ENCODE data around the gene FGF9. TPM values are rescaled to one million over a fixed set of nuclear protein-coding genes. Genes with fewer than 3 reads are reported as not detected.

The FGF9 gene
- total RNA-seq, 1 experiment from 2014 or later, result 1.5 TPM

- ChIA-PET CTCF (no interaction called here), RAD21 (ENCODE audit: low non-redundant PET in 1 of 2, low total read pairs in 2 of 2, uncharacterized antibody in 2 of 2, unreplicated experiment in 2 of 2) (no interaction called here), POLR2A (no interaction called here)
- no peak overlapping the region for H3K27ac ChIP-seq (ENCODE audit: low read depth, low read length)
- no peak overlapping the region for H3K9ac ChIP-seq (ENCODE audit: low read length)
- TF ChIP-seq CBX3 (IDR thresholded peaks at IDR 0.05; ENCODE audit: low read depth) (no peak), ATF3 (IDR thresholded peaks at IDR 0.05) (0 out of 2 replicates have a peak, but pooled peaks have one; percentile 23)
- BruUV-seq (replicated peaks), result no TSS peak
- no peak overlapping the region for H3K4me3 ChIP-seq (replicated peaks in 1 of 2; ENCODE audit: low read depth in 1 of 2, low read length in 2 of 2)
- no peaks in the 10 kb centered on the region for H3K9me2 ChIP-seq (ENCODE audit: insufficient read depth)
- H3K4me1 ChIP-seq (ENCODE audit: control insufficient read depth in 1 of 2, insufficient read depth in 2 of 2, low read length in 2 of 2), result peaks cover 0 to 5% of the 10 kb centered on the region in 2 experiments; a peak in 1 of 4 replicates
- no peaks in the 10 kb centered on the region for H4K20me1 ChIP-seq (ENCODE audit: insufficient read depth)
- no peak overlapping the region for H3K4me2 ChIP-seq (ENCODE audit: low read length)
- no peaks in the 10 kb centered on the region for H3K9me3 ChIP-seq (ENCODE audit: control insufficient read depth in 1 of 2, insufficient read depth in 1 of 2, low read depth in 1 of 2, low read length in 2 of 2)
- intact Hi-C loops (cut with micrococcal nuclease), result no loop called here
- H2AFZ ChIP-seq (ENCODE audit: low read depth, low read length, poor library complexity, severe bottlenecking), result no peak overlapping the region
- peak; percentile 52 for ATAC-seq
- no peaks in the 10 kb centered on the region for H3K36me3 ChIP-seq (ENCODE audit: control insufficient read depth in 1 of 2, insufficient read depth in 2 of 2, low read length in 2 of 2)
- no peak for DNase-seq (ENCODE audit: low read depth, low spot score)
- no peaks in the 10 kb centered on the region for H3K79me2 ChIP-seq (ENCODE audit: insufficient read depth, low read length)
- H3K27me3 ChIP-seq (ENCODE audit: insufficient read depth, low read length), result no peaks in the 10 kb centered on the region; the same call in 1 of the 2 replicates
Measured at GRCh38 chr13:21717817-21718216, 46.9 kb downstream of the FGF9 start.

GRCh38 chr13:21719463-21719862 lies 48.6 kb downstream of the FGF9 start:
- TF ChIP-seq ATF3 (IDR thresholded peaks at IDR 0.05) (no peak), CTCF (IDR thresholded peaks at IDR 0.05 in 2 of 3, conservative IDR thresholded peaks at IDR 0.05 in 1 of 3; ENCODE audit: borderline replicate concordance in 1 of 3, insufficient read depth in 1 of 3, low read depth in 2 of 3, low read length in 2 of 3) (no peak), FOSL1 (IDR thresholded peaks at IDR 0.05; ENCODE audit: low read depth) (no peak), TCF7L2 (IDR thresholded peaks at IDR 0.05; ENCODE audit: borderline replicate concordance, extremely low read depth, insufficient read depth, insufficient read length) (no peak), ZBTB33 (IDR thresholded peaks at IDR 0.05; ENCODE audit: extremely low read depth, insufficient replicate concordance, low read length) (no peak)
- intact Hi-C loops (cut with micrococcal nuclease), result no loop called here
- Histone ChIP-seq H2AFZ (ENCODE audit: low read depth, low read length, poor library complexity, severe bottlenecking) (no peak overlapping the region), H3K36me3 (ENCODE audit: control insufficient read depth in 1 of 2, insufficient read depth in 2 of 2, low read length in 2 of 2) (no peaks in the 10 kb centered on the region), H3K27ac (ENCODE audit: low read depth, low read length) (no peak overlapping the region), H4K20me1 (ENCODE audit: insufficient read depth) (no peaks in the 10 kb centered on the region), H3K27me3 (ENCODE audit: insufficient read depth, low read length) (no peaks in the 10 kb centered on the region; the same call in 1 of the 2 replicates), H3K9me2 (ENCODE audit: insufficient read depth) (no peaks in the 10 kb centered on the region), H3K4me2 (ENCODE audit: low read length) (no peak overlapping the region), H3K9me3 (ENCODE audit: control insufficient read depth in 1 of 2, insufficient read depth in 1 of 2, low read depth in 1 of 2, low read length in 2 of 2) (no peaks in the 10 kb centered on the region), H3K9ac (ENCODE audit: low read length) (no peak overlapping the region), H3K4me1 (ENCODE audit: control insufficient read depth in 1 of 2, insufficient read depth in 2 of 2, low read length in 2 of 2) (peaks cover 0 to 5% of the 10 kb centered on the region in 2 experiments; a peak in 1 of 4 replicates), H3K4me3 (replicated peaks in 1 of 2; ENCODE audit: low read depth in 1 of 2, low read length in 2 of 2) (no peak overlapping the region), H3K79me2 (ENCODE audit: insufficient read depth, low read length) (no peaks in the 10 kb centered on the region)
- CTCF ChIA-PET, result no interaction called here
- no peak for DNase-seq (ENCODE audit: low read depth, low spot score)
- POLR2A ChIA-PET, result no interaction called here
- ATAC-seq, result no peak
- BruUV-seq (replicated peaks), result no TSS peak
- RAD21 ChIA-PET (ENCODE audit: low non-redundant PET in 1 of 2, low total read pairs in 2 of 2, uncharacterized antibody in 2 of 2, unreplicated experiment in 2 of 2), result no interaction called here
